OCI-LY1 (cell line): ENCODE measurements around the gene PPP1R7.
A peak's percentile ranks its signal among the peaks of the same experiment; 100 is the strongest.

ENCODE experiments used
- H2AFZ ChIP-seq: fragments of 200-600 bp; sonication (generic), shearing (Covaris generic); 2 replicates; pipeline ENCODE4 v1.6.0; 2014; ENCODE audit warnings: antibody characterized with exemption, mild to moderate bottlenecking, low read length
- H3F3A ChIP-seq: fragments of 200-600 bp; sonication (generic), shearing (Covaris generic); 2 replicates; pipeline ENCODE4 v1.6.0; 2014; ENCODE audit warnings: mild to moderate bottlenecking, antibody characterized with exemption, low read length, moderate library complexity; ENCODE audit not compliant: insufficient read depth
- H3K27ac ChIP-seq: fragments of 200-600 bp; sonication (generic); 2 replicates; pipeline ENCODE4 v1.5.1; 2014; ENCODE audit warnings: low read length, mixed run types, mild to moderate bottlenecking, low read depth; ENCODE audit not compliant: poor library complexity, severe bottlenecking
- H3K27me3 ChIP-seq: fragments of 200-600 bp; sonication (generic); 2 replicates; pipeline ENCODE4 v1.6.0; 2014; ENCODE audit warnings: antibody characterized with exemption, mild to moderate bottlenecking, low read length, moderate library complexity; ENCODE audit not compliant: insufficient read depth
- H3K36me3 ChIP-seq: fragments of 200-600 bp; sonication (generic); 2 replicates; pipeline ENCODE4 v1.6.1; 2014; ENCODE audit warnings: mild to moderate bottlenecking, antibody characterized with exemption, low read length, moderate library complexity, mixed read lengths; ENCODE audit not compliant: insufficient read depth
- H3K4me1 ChIP-seq: fragments of 200-600 bp; sonication (generic); 2 replicates; pipeline ENCODE4 v1.5.1; 2014; ENCODE audit warnings: mild to moderate bottlenecking, low read length, moderate library complexity; ENCODE audit not compliant: insufficient read depth, severe bottlenecking
- H3K4me2 ChIP-seq: fragments of 200-600 bp; sonication (generic), shearing (Covaris generic); 2 replicates; pipeline ENCODE4 v1.6.1; 2014; ENCODE audit warnings: low read length
- H3K4me3 ChIP-seq: fragments of 200-600 bp; sonication (generic); 2 replicates; pipeline ENCODE4 v1.5.1; 2014; ENCODE audit warnings: low read length, low read depth, mild to moderate bottlenecking, mixed read lengths; ENCODE audit not compliant: poor library complexity, severe bottlenecking
- H3K79me2 ChIP-seq: fragments of 200-600 bp; shearing (Covaris generic); 2 replicates; pipeline ENCODE4 v1.6.1; 2016; ENCODE audit warnings: mixed run types, low read length, mixed read lengths; ENCODE audit not compliant: insufficient read depth
- H3K9ac ChIP-seq: fragments of 200-600 bp; sonication (generic), shearing (Covaris generic); 2 replicates; pipeline ENCODE4 v1.6.1; 2014; ENCODE audit warnings: mild to moderate bottlenecking, low read length, mixed read lengths
- H3K9me2 ChIP-seq: fragments of 200-600 bp; sonication (generic), shearing (Covaris generic); 2 replicates; pipeline ENCODE4 v1.6.1; 2014; ENCODE audit warnings: low read depth, mild to moderate bottlenecking, low read length, mixed read lengths
- H3K9me3 ChIP-seq: fragments of 200-600 bp; shearing (Covaris generic); 2 replicates; pipeline ENCODE4 v1.6.1; 2014; ENCODE audit warnings: low read length, mixed read lengths
- H4K20me1 ChIP-seq: fragments of 200-600 bp; sonication (generic), shearing (Covaris generic); 2 replicates; pipeline ENCODE4 v1.6.0; 2016; ENCODE audit warnings: mild to moderate bottlenecking, low read length; ENCODE audit not compliant: insufficient read depth
- CTCF ChIP-seq: fragments of 200-600 bp; sonication (generic), shearing (Covaris generic); IDR thresholded peaks from 2 replicates; pipeline ENCODE4 v1.5.1; 2017; ENCODE audit warnings: mild to moderate bottlenecking, antibody characterized with exemption, low read length, moderate library complexity, mixed read lengths
- EZH2 ChIP-seq: fragments of 200-600 bp; sonication (generic), shearing (Covaris generic); IDR thresholded peaks from 2 replicates; pipeline ENCODE4 v1.8.0; 2017; ENCODE audit warnings: borderline replicate concordance, mixed run types, mild to moderate bottlenecking, antibody characterized with exemption, low read length, moderate library complexity, mixed read lengths

Gene PPP1R7

GRCh38 chr2:241148239-241148638 is 2.0 kb upstream of the PPP1R7 start:
- Histone ChIP-seq H4K20me1 (no peaks in the 10 kb centered on the region), H3K79me2 (peaks cover 29% of the 10 kb centered on the region), H3K4me1 (peaks cover 41% of the 10 kb centered on the region), H2AFZ (no peak overlapping the region), H3K4me2 (peak overlapping the region; percentile 93), H3K36me3 (peaks cover 11% of the 10 kb centered on the region), H3K4me3 (peak overlapping the region; percentile 89), H3K9me3 (no peaks in the 10 kb centered on the region), H3K27ac (peak overlapping the region; percentile 1), H3K9me2 (no peaks in the 10 kb centered on the region), H3K27me3 (no peaks in the 10 kb centered on the region), H3F3A (no peaks in the 10 kb centered on the region), H3K9ac (peak overlapping the region; percentile 76)
- no peak for TF ChIP-seq EZH2
- TF ChIP-seq CTCF, result no peak

GRCh38 chr2:241148891-241149674 is 1.2 kb upstream of the PPP1R7 start, which contains the start of gene PASK:
TSS of gene PASK (minus strand) at chr2:241149472. CDS start at chr2:241143032, 6,440 bp downstream.
- TF ChIP-seq CTCF (no peak), EZH2 (no peak)
- no peak within 1 kb of the TSS for H2AFZ ChIP-seq
- H3K9me2 ChIP-seq, result no peaks in the 10 kb centered on the region
- H4K20me1 ChIP-seq, result no peaks in the 10 kb centered on the region
- H3K36me3 ChIP-seq, result peaks cover 11% of the 10 kb centered on the region
- peak within 1 kb of the TSS; percentile 88 for H3K9ac ChIP-seq
- H3K79me2 ChIP-seq, result peaks cover 29% of the 10 kb centered on the region
- H3K9me3 ChIP-seq, result no peaks in the 10 kb centered on the region
- H3K4me1 ChIP-seq, result peaks cover 41% of the 10 kb centered on the region
- H3K4me2 ChIP-seq, result peak within 1 kb of the TSS; percentile 93
- peak within 1 kb of the TSS; percentile 6 for H3K27ac ChIP-seq
- H3K4me3 ChIP-seq, result peak within 1 kb of the TSS; percentile 89
- H3K27me3 ChIP-seq, result no peaks in the 10 kb centered on the region
- H3F3A ChIP-seq, result no peaks in the 10 kb centered on the region

- Histone ChIP-seq H3K9me3 (no peaks in the 10 kb centered on the region), H3K4me1 (peaks cover 41% of the 10 kb centered on the region), H3K79me2 (peaks cover 29% of the 10 kb centered on the region), H3K4me3 (peak overlapping the region; percentile 89), H3K4me2 (peak overlapping the region; percentile 93), H3K36me3 (peaks cover 10% of the 10 kb centered on the region), H3K27ac (peak overlapping the region; percentile 6), H3K27me3 (no peaks in the 10 kb centered on the region), H3F3A (no peaks in the 10 kb centered on the region), H2AFZ (no peak overlapping the region), H4K20me1 (no peaks in the 10 kb centered on the region), H3K9ac (peak overlapping the region; percentile 61), H3K9me2 (no peaks in the 10 kb centered on the region)
- TF ChIP-seq CTCF (no peak), EZH2 (no peak)
Measured at GRCh38 chr2:241149675-241149924, 667 bp upstream of the PPP1R7 start.
